ENCODE measurements around the gene MEPE.

- TF ChIP-seq, protein P1, sequence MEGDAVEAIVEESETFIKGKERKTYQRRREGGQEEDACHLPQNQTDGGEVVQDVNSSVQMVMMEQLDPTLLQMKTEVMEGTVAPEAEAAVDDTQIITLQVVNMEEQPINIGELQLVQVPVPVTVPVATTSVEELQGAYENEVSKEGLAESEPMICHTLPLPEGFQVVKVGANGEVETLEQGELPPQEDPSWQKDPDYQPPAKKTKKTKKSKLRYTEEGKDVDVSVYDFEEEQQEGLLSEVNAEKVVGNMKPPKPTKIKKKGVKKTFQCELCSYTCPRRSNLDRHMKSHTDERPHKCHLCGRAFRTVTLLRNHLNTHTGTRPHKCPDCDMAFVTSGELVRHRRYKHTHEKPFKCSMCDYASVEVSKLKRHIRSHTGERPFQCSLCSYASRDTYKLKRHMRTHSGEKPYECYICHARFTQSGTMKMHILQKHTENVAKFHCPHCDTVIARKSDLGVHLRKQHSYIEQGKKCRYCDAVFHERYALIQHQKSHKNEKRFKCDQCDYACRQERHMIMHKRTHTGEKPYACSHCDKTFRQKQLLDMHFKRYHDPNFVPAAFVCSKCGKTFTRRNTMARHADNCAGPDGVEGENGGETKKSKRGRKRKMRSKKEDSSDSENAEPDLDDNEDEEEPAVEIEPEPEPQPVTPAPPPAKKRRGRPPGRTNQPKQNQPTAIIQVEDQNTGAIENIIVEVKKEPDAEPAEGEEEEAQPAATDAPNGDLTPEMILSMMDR (IDR thresholded peaks at IDR 0.05): no peak
- TF ChIP-seq POLR2A (IDR thresholded peaks at IDR 0.05): no peak
- TF ChIP-seq EP300 (IDR thresholded peaks at IDR 0.05; ENCODE audit: low read depth): no peak
- TF ChIP-seq POLR2AphosphoS5 (IDR thresholded peaks at IDR 0.05): no peak
Measured at GRCh38 chr4:87855559-87855958, 22.8 kb downstream of the MEPE start.
